NCI-H146 treated with DMSO at 0.1 percent for 48 hours (cell line): ENCODE data around the gene NUBP1.

Source experiments
- DNase-seq: peaks from one replicate; lab custom pipeline; 2025; ENCODE audit not compliant: unreplicated experiment; lab: John Stamatoyannopoulos, UW

The NUBP1 gene

GRCh38 chr16:10805334-10805733 is 61.7 kb downstream of the NUBP1 start:
- DNase-seq = no peak

GRCh38 chr16:10806698-10807097 is 63.1 kb downstream of the NUBP1 start:
- no peak for DNase-seq

GRCh38 chr16:10808218-10808617 is 64.6 kb downstream of the NUBP1 start:
- no peak for DNase-seq

GRCh38 chr16:10808850-10809249 is 65.2 kb downstream of the NUBP1 start:
- DNase-seq = no peak

- DNase-seq = no peak
Measured at GRCh38 chr16:10809706-10810105, 66.1 kb downstream of the NUBP1 start.

GRCh38 chr16:10812312-10813098 is 68.9 kb downstream of the NUBP1 start:
- DNase-seq = no peak

GRCh38 chr16:10813099-10813455 is 69.4 kb downstream of the NUBP1 start:
- no peak for DNase-seq

- no peak for DNase-seq
Measured at GRCh38 chr16:10817514-10817913, 73.9 kb downstream of the NUBP1 start.

GRCh38 chr16:10817963-10818941 is 74.6 kb downstream of the NUBP1 start, which contains the start of gene TVP23A:
TSS of gene TVP23A (minus strand) at chr16:10818794. CDS start at chr16:10818493, 301 bp downstream.
- DNase-seq = no peak
